Measurements from ENCODE around the gene ESRRG.
A peak's percentile ranks its signal among the peaks of the same experiment; 100 is the strongest.

The ESRRG gene

GRCh38 chr1:216456682-216457081 lies 266.5 kb downstream of the ESRRG start:
- H3K4me3 ChIP-seq (ENCODE audit: severe bottlenecking): no peak overlapping the region
- DNase-seq (ENCODE audit: low spot score): no peak
- no peaks in the 10 kb centered on the region for H3K36me3 ChIP-seq (ENCODE audit: low read depth)
- peak; percentile 92 for ATAC-seq (ENCODE audit: low read depth)
- H3K27ac ChIP-seq (ENCODE audit: poor library complexity, severe bottlenecking): peak overlapping the region; percentile 11
- no peaks in the 10 kb centered on the region for H3K9me3 ChIP-seq (ENCODE audit: severe bottlenecking)
- H3K27me3 ChIP-seq (ENCODE audit: insufficient read depth, poor library complexity, severe bottlenecking): no peaks in the 10 kb centered on the region
- TF ChIP-seq, protein P1, sequence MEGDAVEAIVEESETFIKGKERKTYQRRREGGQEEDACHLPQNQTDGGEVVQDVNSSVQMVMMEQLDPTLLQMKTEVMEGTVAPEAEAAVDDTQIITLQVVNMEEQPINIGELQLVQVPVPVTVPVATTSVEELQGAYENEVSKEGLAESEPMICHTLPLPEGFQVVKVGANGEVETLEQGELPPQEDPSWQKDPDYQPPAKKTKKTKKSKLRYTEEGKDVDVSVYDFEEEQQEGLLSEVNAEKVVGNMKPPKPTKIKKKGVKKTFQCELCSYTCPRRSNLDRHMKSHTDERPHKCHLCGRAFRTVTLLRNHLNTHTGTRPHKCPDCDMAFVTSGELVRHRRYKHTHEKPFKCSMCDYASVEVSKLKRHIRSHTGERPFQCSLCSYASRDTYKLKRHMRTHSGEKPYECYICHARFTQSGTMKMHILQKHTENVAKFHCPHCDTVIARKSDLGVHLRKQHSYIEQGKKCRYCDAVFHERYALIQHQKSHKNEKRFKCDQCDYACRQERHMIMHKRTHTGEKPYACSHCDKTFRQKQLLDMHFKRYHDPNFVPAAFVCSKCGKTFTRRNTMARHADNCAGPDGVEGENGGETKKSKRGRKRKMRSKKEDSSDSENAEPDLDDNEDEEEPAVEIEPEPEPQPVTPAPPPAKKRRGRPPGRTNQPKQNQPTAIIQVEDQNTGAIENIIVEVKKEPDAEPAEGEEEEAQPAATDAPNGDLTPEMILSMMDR (IDR thresholded peaks at IDR 0.05; ENCODE audit: poor library complexity, severe bottlenecking): no peak
- H3K4me1 ChIP-seq (ENCODE audit: insufficient read depth, poor library complexity, severe bottlenecking): peaks cover 6% of the 10 kb centered on the region

- H3K4me3 ChIP-seq (ENCODE audit: severe bottlenecking): no peak overlapping the region
- DNase-seq (ENCODE audit: low spot score): no peak
- H3K27me3 ChIP-seq (ENCODE audit: insufficient read depth, poor library complexity, severe bottlenecking): no peaks in the 10 kb centered on the region
- TF ChIP-seq, protein P1 (IDR thresholded peaks at IDR 0.05; ENCODE audit: poor library complexity, severe bottlenecking): no peak
- no peaks in the 10 kb centered on the region for H3K36me3 ChIP-seq (ENCODE audit: low read depth)
- no peak overlapping the region for H3K27ac ChIP-seq (ENCODE audit: poor library complexity, severe bottlenecking)
- no peaks in the 10 kb centered on the region for H3K9me3 ChIP-seq (ENCODE audit: severe bottlenecking)
- H3K4me1 ChIP-seq (ENCODE audit: insufficient read depth, poor library complexity, severe bottlenecking): peaks cover 6% of the 10 kb centered on the region
- no peak for ATAC-seq (ENCODE audit: low read depth)
These were observed 269.5 kb downstream of the ESRRG start for GRCh38 chr1:216453777-216454176.

Measured in RWPE2 (cell line).